Urothelium cell line (cell line): ENCODE data around the gene KAZALD1.
A peak's percentile ranks its signal among the peaks of the same experiment; 100 is the strongest.

Source experiments
- DNase-seq: peaks from one replicate; pipeline ENCODE4 v3.0.0; 2011; ENCODE audit warnings: low spot score, mixed read lengths
- FAIRE-seq: peaks from 2 replicates; lab custom pipeline; 2011; peaks lifted over from hg19 to GRCh38; lab: Jason Lieb, UNC

The KAZALD1 gene

GRCh38 chr10:101092881-101093354, 31.1 kb downstream of the KAZALD1 start:
- DNase-seq (no peak), FAIRE-seq (no peak)

- no peak for FAIRE-seq
- DNase-seq, result no peak
Measured at GRCh38 chr10:101094121-101094879, 32.5 kb downstream of the KAZALD1 start.

- no peak for DNase-seq
Measured at GRCh38 chr10:101095004-101095403, 33.2 kb downstream of the KAZALD1 start.

GRCh38 chr10:101095550-101096213, 33.9 kb downstream of the KAZALD1 start:
- DNase-seq, result peak; percentile 83
- peak; percentile 86 for FAIRE-seq

More at GRCh38 chr10:101095004-101095403, 33.2 kb downstream of the KAZALD1 start:
- no peak for FAIRE-seq

GRCh38 chr10:101096378-101096777, 34.6 kb downstream of the KAZALD1 start:
- no peak for FAIRE-seq
- no peak for DNase-seq

- FAIRE-seq (no peak), DNase-seq (no peak)
Measured at GRCh38 chr10:101097881-101098280, 36.1 kb downstream of the KAZALD1 start.

GRCh38 chr10:101099901-101100300, 38.1 kb downstream of the KAZALD1 start:
- FAIRE-seq (no peak), DNase-seq (no peak)

GRCh38 chr10:101101372-101101881, 39.6 kb downstream of the KAZALD1 start:
- FAIRE-seq (no peak), DNase-seq (no peak)

GRCh38 chr10:101103430-101103829, 41.6 kb downstream of the KAZALD1 start:
- no peak for FAIRE-seq
- no peak for DNase-seq

- peak; percentile 44 for FAIRE-seq
- no peak for DNase-seq
Measured at GRCh38 chr10:101106351-101106750, 44.6 kb downstream of the KAZALD1 start.

GRCh38 chr10:101107771-101108170, 46.0 kb downstream of the KAZALD1 start:
- DNase-seq (no peak), FAIRE-seq (no peak)

- DNase-seq, result no peak
- FAIRE-seq, result no peak
Measured at GRCh38 chr10:101110856-101111523, 49.2 kb downstream of the KAZALD1 start.

GRCh38 chr10:101111547-101111946, 49.8 kb downstream of the KAZALD1 start:
- FAIRE-seq (no peak), DNase-seq (no peak)

GRCh38 chr10:101112799-101113594, 51.2 kb downstream of the KAZALD1 start:
- DNase-seq (no peak), FAIRE-seq (no peak)

- DNase-seq (no peak), FAIRE-seq (no peak)
Measured at GRCh38 chr10:101113890-101114403, 52.2 kb downstream of the KAZALD1 start.

GRCh38 chr10:101114646-101115045, 52.9 kb downstream of the KAZALD1 start:
- FAIRE-seq, result no peak
- DNase-seq, result no peak
